G401.6 (cell line): ENCODE data around the gene TMEM223.
"Not testable (repeated sequence)": the region's sequence is repeated elsewhere in the genome, so short reads cannot be mapped to it uniquely, and the experiment has no call there.

ENCODE experiments used
- FAIRE-seq: peaks from 2 replicates; lab custom pipeline; 2012; peaks lifted over from hg19 to GRCh38; lab: Jason Lieb, UNC

TMEM223 gene

GRCh38 chr11:62752994-62753735, 38.6 kb downstream of the TMEM223 start:
- no peak for FAIRE-seq

GRCh38 chr11:62752177-62752785, 39.5 kb downstream of the TMEM223 start:
- no peak for FAIRE-seq

- FAIRE-seq, result not testable (repeated sequence)
Measured at GRCh38 chr11:62749931-62750330, 41.9 kb downstream of the TMEM223 start.

GRCh38 chr11:62747475-62748160, 44.2 kb downstream of the TMEM223 start:
- FAIRE-seq, result no peak
